Measurements from ENCODE around the gene SCAI.
"Not testable (repeated sequence)": the region's sequence is repeated elsewhere in the genome, so short reads cannot be mapped to it uniquely, and the experiment has no call there.

The SCAI gene

GRCh38 chr9:125008599-125008998 lies 134.7 kb downstream of the SCAI start:
- DNase-seq = no peak

GRCh38 chr9:125003332-125003731 lies 140.0 kb downstream of the SCAI start:
- DNase-seq = no peak

- DNase-seq = no peak
Measured at GRCh38 chr9:124983698-124984097, 159.6 kb downstream of the SCAI start.

GRCh38 chr9:124980431-124980830 lies 162.9 kb downstream of the SCAI start:
- no peak for DNase-seq

- DNase-seq = no peak
Measured at GRCh38 chr9:124975131-124975530, 168.2 kb downstream of the SCAI start.

- no peak for DNase-seq
Measured at GRCh38 chr9:124973807-124974206, 169.5 kb downstream of the SCAI start.

GRCh38 chr9:124972241-124972770 lies 171.0 kb downstream of the SCAI start:
- DNase-seq = no peak

- DNase-seq = no peak
Measured at GRCh38 chr9:124969401-124969800, 173.9 kb downstream of the SCAI start.

GRCh38 chr9:124968238-124968637 lies 175.1 kb downstream of the SCAI start:
- no peak for DNase-seq

GRCh38 chr9:124965775-124966568 lies 177.4 kb downstream of the SCAI start:
- DNase-seq = not testable (repeated sequence)

GRCh38 chr9:124964604-124965003 lies 178.7 kb downstream of the SCAI start:
- DNase-seq = no peak

- no peak for DNase-seq
Measured at GRCh38 chr9:124964056-124964455, 179.3 kb downstream of the SCAI start.

- DNase-seq = no peak
Measured at GRCh38 chr9:124960409-124960752, 182.9 kb downstream of the SCAI start.

GRCh38 chr9:124959671-124960408 lies 183.5 kb downstream of the SCAI start:
- not testable (repeated sequence) for DNase-seq

GRCh38 chr9:124954255-124954654 lies 189.1 kb downstream of the SCAI start:
- no peak for DNase-seq

GRCh38 chr9:124950050-124950718 lies 193.1 kb downstream of the SCAI start:
- DNase-seq = no peak

- no peak for DNase-seq
Measured at GRCh38 chr9:124949387-124949786, 193.9 kb downstream of the SCAI start.

GRCh38 chr9:124947727-124948391 lies 195.5 kb downstream of the SCAI start:
- DNase-seq = no peak

GRCh38 chr9:124946167-124946566 lies 197.2 kb downstream of the SCAI start:
- DNase-seq = no peak

GRCh38 chr9:124941679-124942561 lies 201.4 kb downstream of the SCAI start:
- DNase-seq = peak; percentile 70

- peak; percentile 97 for DNase-seq
Measured at GRCh38 chr9:124940894-124941678, 202.2 kb downstream of the SCAI start, which contains the start of gene GOLGA1. GOLGA1 (minus strand) TSS chr9:124941083; CDS start chr9:124938711, 2,372 bp downstream.

Data from right hindlimb (tissue), 1 donor.